C4-2B (cell line): Measurements from ENCODE around the gene SNX21.

Experiments
- CTCF ChIP-seq: fragments of 450-650 bp; conservative IDR thresholded peaks from 2 replicates; pipeline ENCODE4 v1.5.1; 2017; ENCODE audit warnings: mild to moderate bottlenecking
- ZFX ChIP-seq: fragments of 450-650 bp; IDR thresholded peaks from 2 replicates; pipeline ENCODE4 v1.6.1; 2017

DNA sequence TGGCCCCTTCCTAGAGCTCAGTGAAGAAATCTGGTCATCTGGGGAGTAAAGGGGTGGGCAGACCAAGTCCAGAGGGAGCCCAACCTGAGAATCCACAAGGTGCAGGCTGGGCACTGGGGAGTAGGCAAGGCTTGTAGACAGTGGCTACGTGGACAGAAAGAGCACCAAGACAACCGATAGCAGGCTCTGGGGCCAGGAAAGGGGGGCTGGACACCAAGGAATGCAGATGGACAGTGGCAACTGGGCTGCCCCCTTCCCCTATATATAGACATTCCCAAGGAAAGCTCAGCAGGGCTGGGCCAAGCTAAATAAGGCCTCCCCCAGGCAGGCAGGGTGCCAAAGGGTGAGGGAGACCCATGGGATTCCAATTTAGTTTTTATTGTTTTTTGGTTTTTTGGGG is 5.0 kb upstream of the SNX21 start:
- no peak for TF ChIP-seq CTCF
- no peak for TF ChIP-seq ZFX
